NCI-H2081 treated with DMSO at 0.1 percent for 48 hours (cell line): ENCODE measurements around the gene PRAMEF12.
"Not testable (repeated sequence)": the region's sequence is repeated elsewhere in the genome, so short reads cannot be mapped to it uniquely, and the experiment has no call there.

Source experiments
- DNase-seq: peaks from one replicate; lab custom pipeline; 2025; lab: John Stamatoyannopoulos, UW

PRAMEF12 gene

DNA sequence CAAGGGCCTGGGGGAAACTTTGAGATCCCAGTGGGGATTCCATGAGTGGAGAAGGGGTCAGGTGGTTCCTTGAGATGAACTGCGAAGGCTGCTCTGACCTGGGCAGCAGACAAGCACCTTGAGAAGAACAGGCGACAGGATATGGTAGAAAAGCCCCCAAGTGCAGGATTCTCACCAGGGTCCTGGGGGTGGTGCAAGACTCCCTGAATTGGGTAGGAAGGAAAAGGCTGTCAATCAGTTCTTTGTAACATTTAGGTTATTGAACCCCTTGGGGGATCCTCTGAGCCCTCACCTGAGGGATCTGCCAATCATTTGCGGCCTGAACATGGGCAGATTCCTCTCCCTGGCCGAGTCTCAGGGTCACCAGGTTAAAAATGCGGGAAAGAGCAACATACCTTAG is 2.4 kb upstream of the PRAMEF12 start:
- no peak for DNase-seq

- no peak for DNase-seq
Measured at GRCh38 chr1:12772520-12772919, 1.0 kb upstream of the PRAMEF12 start.

GRCh38 chr1:12774801-12775345 is 1.3 kb downstream of the PRAMEF12 start:
- no peak for DNase-seq

- no peak for DNase-seq
Measured at GRCh38 chr1:12775443-12775842, 1.9 kb downstream of the PRAMEF12 start.

- DNase-seq: no peak
Measured at GRCh38 chr1:12776801-12777557, 3.4 kb downstream of the PRAMEF12 start.

DNA sequence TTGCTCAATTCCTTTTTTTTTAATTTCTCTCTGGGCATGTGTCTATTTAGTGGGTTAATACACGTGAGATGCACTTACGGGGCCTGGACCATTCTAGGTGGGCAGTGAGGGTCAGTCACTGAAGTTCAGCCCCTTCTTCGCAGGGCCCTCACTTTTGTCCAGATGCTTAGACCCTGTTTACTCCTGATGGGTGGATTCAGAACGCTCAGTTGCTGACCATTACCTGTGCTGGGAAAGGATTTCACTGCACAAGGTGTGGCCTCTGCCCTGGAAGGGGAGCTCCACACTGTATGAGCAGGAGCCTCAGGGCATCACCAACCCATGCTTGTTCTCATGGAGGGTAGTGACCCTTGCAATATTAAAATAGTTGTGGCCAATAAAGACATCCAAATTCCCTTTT is 4.5 kb downstream of the PRAMEF12 start:
- DNase-seq: no peak

GRCh38 chr1:12778907-12779306 is 5.4 kb downstream of the PRAMEF12 start:
- DNase-seq: no peak

DNA sequence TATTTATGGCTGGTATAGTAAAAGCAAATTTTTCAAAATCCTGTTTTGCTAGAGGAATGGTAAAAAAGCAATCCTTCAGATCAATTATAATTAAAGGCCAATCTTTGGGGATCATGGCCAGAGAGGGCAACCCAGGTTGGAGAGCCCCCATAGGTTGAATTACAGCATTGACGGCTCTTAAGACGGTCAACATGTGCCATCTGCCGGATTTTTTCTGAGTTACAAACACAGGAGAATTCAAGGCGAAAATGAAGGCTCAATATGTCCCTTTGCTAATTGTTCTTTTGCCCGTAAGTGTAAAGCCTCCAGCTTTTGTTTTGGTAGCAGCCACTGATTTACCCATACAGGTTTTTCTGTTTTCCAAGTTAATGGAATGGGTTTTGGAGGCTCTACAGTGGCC is 8.0 kb downstream of the PRAMEF12 start:
- DNase-seq: not testable (repeated sequence)

DNA sequence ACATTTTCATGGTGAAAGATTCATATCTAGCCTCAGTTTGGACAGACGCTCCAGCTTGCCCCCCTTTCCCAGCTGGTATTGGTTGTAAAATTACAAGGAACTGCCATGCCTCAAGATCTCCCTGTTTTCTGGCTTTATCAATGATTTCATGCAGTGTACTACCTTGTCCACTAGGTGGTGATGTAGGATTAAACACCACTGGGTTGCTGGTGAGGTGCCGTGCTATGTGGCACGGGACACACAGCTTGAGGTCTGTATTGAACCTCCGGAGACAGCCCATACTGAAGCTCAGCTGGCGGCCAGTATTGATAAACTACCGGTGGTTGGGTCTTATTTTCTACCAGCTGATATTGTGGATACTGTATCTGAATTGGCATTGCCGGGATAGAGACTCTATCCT is 10.2 kb downstream of the PRAMEF12 start:
- DNase-seq: not testable (repeated sequence)

DNA sequence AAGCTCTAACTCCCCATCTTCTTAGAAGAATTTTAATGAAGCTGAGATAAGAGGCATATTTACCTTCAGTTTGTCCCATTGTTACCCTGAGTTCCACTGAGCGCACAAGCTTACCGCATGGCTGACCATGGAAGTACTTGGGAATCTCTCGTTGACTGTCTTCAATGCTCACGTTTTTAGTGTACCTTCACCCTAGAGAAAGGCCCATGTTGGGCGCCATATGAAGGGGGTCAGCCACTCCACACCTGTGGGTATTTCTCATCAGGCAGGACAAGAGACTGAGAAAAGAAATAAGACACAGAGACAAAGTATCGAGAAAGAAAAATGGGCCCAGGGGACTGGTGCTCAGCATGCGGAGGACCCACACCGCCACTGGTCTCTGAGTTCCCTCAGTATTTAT is 11.2 kb downstream of the PRAMEF12 start:
- not testable (repeated sequence) for DNase-seq

GRCh38 chr1:12791097-12791496 is 17.6 kb downstream of the PRAMEF12 start, which contains the start of gene PRAMEF1:
PRAMEF1 (plus strand) TSS chr1:12791397; CDS start chr1:12793228, 1,831 bp downstream.
- DNase-seq: not testable (repeated sequence)

- DNase-seq: no peak
Measured at GRCh38 chr1:12798911-12799310, 25.4 kb downstream of the PRAMEF12 start.

- no peak for DNase-seq
Measured at GRCh38 chr1:12799730-12800129, 26.2 kb downstream of the PRAMEF12 start.

DNA sequence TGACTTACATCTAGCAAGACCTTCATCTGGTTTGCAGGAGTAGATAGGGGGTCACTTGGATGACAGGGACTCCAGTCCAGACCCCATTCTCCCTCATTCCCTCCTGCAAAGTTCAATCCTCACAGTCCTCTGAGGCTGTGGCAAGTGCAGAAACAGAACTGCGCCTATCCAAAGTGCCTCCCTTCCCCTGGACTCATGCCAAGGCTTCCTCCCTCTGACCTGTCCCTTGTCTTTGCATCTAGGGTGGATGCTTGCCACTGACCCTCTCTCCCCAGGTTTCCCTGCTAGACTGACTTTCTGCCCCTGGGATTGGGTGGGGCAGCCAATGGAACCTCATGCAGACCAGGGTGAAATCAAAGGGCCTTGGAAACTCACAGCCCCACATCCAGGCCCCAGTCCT is 36.4 kb downstream of the PRAMEF12 start:
- no peak for DNase-seq

- no peak for DNase-seq
Measured at GRCh38 chr1:12810691-12811408, 37.3 kb downstream of the PRAMEF12 start.

DNA sequence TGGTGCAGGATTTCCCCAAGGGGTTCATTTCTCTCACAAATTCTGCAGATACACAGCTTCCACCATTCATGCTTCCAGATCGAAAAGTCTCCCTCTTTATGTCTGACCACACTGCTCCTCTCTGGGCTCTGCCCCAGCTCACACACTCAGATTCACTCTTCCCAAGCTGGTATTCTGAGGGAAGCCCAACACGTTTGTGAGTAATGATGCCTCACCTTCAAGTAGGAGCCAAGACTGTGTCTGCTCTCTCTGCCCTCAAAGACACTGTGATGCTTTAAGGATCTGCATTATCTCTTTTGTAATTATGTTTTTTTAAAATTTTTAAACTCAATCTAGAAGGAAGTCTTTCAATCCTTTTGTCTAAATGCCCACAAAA is 37.9 kb downstream of the PRAMEF12 start:
- no peak for DNase-seq

DNA sequence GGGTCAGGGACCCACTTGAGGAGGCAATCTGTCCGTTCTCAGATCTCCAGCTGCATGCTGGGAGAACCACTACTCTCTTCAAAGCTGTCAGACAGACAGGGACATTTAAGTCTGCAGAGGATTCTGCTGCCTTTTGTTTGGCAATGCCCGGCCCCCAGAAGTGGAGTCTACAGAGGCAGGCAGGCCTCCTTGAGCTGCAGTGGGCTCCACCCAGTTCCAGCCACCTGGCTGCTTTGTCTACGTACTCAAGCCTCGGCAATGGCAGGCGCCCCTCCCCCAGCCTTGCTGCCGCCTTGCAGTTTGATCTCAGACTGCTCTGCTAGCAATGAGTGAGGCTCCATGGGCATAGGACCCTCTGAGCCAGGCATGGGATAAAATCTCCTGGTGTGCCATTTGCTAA is 45.5 kb downstream of the PRAMEF12 start:
- not testable (repeated sequence) for DNase-seq
